OCI-LY3 (cell line): ENCODE measurements around the gene KCNMA1.

ENCODE experiments used
- H2AFZ ChIP-seq: fragments of 200-600, 300-600 bp; shearing (Covaris generic); 2 replicates; pipeline ENCODE4 v1.6.0; 2014; ENCODE audit warnings: antibody characterized with exemption, low read depth, low read length
- H3K27ac ChIP-seq: fragments of 200-600, 300-600 bp; sonication (generic); 2 replicates; pipeline ENCODE4 v1.5.1; 2014; ENCODE audit warnings: mild to moderate bottlenecking, low read length, moderate library complexity, mixed read lengths
- H3K27me3 ChIP-seq: fragments of 200-600, 300-600 bp; sonication (generic); 2 replicates; pipeline ENCODE4 v1.6.1; 2014; ENCODE audit warnings: low read depth, low read length, mixed read lengths
- H3K36me3 ChIP-seq: fragments of 200-600, 300-600 bp; sonication (generic); replicated peaks from 2 replicates; pipeline ENCODE3; 2014; ENCODE audit warnings: low read depth, low read length, mixed read lengths
- H3K4me1 ChIP-seq: fragments of 300-600, 200-600 bp; sonication (generic); 2 replicates; pipeline ENCODE4 v1.6.1; 2014; ENCODE audit warnings: low read length, mixed read lengths
- H3K4me2 ChIP-seq: fragments of 200-600, 300-600 bp; sonication (generic); 2 replicates; pipeline ENCODE4 v1.6.1; 2014; ENCODE audit warnings: low read length, mixed read lengths
- H3K4me3 ChIP-seq: fragments of 300-600, 200-600 bp; sonication (generic); 2 replicates; pipeline ENCODE4 v1.5.1; 2014; ENCODE audit warnings: antibody characterized with exemption, mild to moderate bottlenecking, low read length, moderate library complexity
- H3K79me2 ChIP-seq: fragments of 300-600, 200-600 bp; shearing (Covaris generic); 2 replicates; pipeline ENCODE4 v1.6.1; 2014; ENCODE audit warnings: mild to moderate bottlenecking, low read length, mixed read lengths
- H3K9ac ChIP-seq: fragments of 300-600, 200-600 bp; shearing (Covaris generic); 2 replicates; pipeline ENCODE4 v1.6.0; 2014; ENCODE audit warnings: mild to moderate bottlenecking, low read length, moderate library complexity
- H3K9me3 ChIP-seq: fragments of 200-600, 300-600 bp; shearing (Covaris generic); 2 replicates; pipeline ENCODE4 v1.6.1; 2014; ENCODE audit warnings: low read length, mixed read lengths; ENCODE audit not compliant: insufficient read depth
- H4K20me1 ChIP-seq: fragments of 200-600, 300-600 bp; sonication (generic); 2 replicates; pipeline ENCODE4 v1.6.1; 2016; ENCODE audit warnings: low read length, mixed read lengths; ENCODE audit not compliant: insufficient read depth
- CTCF ChIP-seq: fragments of 200-600, 300-600 bp; sonication (generic); IDR thresholded peaks from 2 replicates; pipeline ENCODE4 v1.5.1; 2014; ENCODE audit warnings: antibody characterized with exemption, low read length, low read depth
- EZH2phosphoT487 ChIP-seq: fragments of 200-600 bp; shearing (Covaris generic); IDR thresholded peaks from 2 replicates; pipeline ENCODE4 v1.6.1; 2018; ENCODE audit warnings: antibody characterized with exemption, mixed run types, low read depth

KCNMA1 gene

GRCh38 chr10:76829724-76830123 lies 807.9 kb downstream of the KCNMA1 start:
- Histone ChIP-seq H3K79me2 (no peaks in the 10 kb centered on the region), H3K36me3 (no peaks in the 10 kb centered on the region), H3K4me2 (no peak overlapping the region), H3K27ac (no peak overlapping the region), H3K9me3 (no peaks in the 10 kb centered on the region), H4K20me1 (no peaks in the 10 kb centered on the region), H2AFZ (no peak overlapping the region), H3K4me3 (no peak overlapping the region), H3K4me1 (no peaks in the 10 kb centered on the region), H3K9ac (no peak overlapping the region), H3K27me3 (no peaks in the 10 kb centered on the region)
- no peak for TF ChIP-seq EZH2phosphoT487
- TF ChIP-seq CTCF: no peak
